Colonic mucosa (tissue), 4 donors: ENCODE results near the gene KCNIP4. TPM values are rescaled to one million over a fixed set of nuclear protein-coding genes. Genes with fewer than 3 reads are reported as not detected.

Source experiments
- DNase-seq: peaks from one replicate; pipeline ENCODE4 v3.0.0-alpha.2; 2020
- H3K27ac ChIP-seq: fragments of 200-600 bp; one replicate; pipeline ENCODE4 v1.8.0; 2021
- H3K27me3 ChIP-seq: fragments of 200-600 bp; one replicate; pipeline ENCODE4 v1.8.0; 2021
- H3K36me3 ChIP-seq: fragments of 200-600 bp; one replicate; pipeline ENCODE4 v1.8.0; 2021
- H3K4me1 ChIP-seq: fragments of 200-600 bp; one replicate; pipeline ENCODE4 v1.8.0; 2021; ENCODE audit warnings: mild to moderate bottlenecking
- H3K4me3 ChIP-seq: fragments of 200-600 bp; one replicate; pipeline ENCODE4 v1.8.0; 2021
- H3K9ac ChIP-seq, 2 donors: one replicate each; pipeline ENCODE4 v1.7.0; 2013; ENCODE audit warnings: control low read depth in 2 of 2, low read depth in 2 of 2, low read length in 2 of 2
- H3K9me3 ChIP-seq: fragments of 200-600 bp; one replicate; pipeline ENCODE4 v1.8.0; 2021
- intact Hi-C: fragments of 100-400 bp; cut with DNase I; formaldehyde crosslinking; loops from one replicate; pipeline ENCODE4 v1.14.1; 2022
- total RNA-seq, 2 donors: library from RNA; stranded (reverse); fragmentation: NEBNext Ultra II Directional in 1 of 2; extraction: Animal tissue kit (Norgen Biotek cat#: 25700) in 1 of 2; gene quantifications; one replicate each; pipeline ENCODE4 v1.2.1, GENCODE V29; 2021
- TF ChIP-seq, protein P1 (sequence below): fragments of 200-600 bp; IDR thresholded peaks from one replicate; pipeline ENCODE4 v1.8.0; 2022; ENCODE audit warnings: antibody characterized with exemption, mild to moderate bottlenecking
- donor health status: healthy.
- donor health status: DM: no; HTN: no; CAD: no.
- donor health status: DM: no; HTN: no; CAD: no.

The KCNIP4 gene
- total RNA-seq, 2 donors from 2014 or later: 0.67 to 1.2 TPM

DNA sequence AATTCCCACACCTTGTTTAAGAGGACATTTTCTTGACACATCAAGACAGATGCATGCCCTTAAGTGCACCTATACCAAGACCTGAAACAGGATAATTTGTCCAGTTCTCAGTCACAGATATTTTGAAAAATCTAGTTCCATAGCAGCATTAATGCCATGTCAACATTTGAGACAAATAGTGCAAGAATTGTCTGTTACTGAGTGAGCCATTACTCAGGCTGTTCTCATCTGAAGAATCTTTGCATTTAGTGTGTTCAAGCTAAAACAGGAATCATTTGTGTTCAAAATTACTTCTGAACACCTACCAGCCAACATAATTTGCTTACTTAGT is 354.9 kb downstream of the KCNIP4 start:
- Histone ChIP-seq H3K4me1 (no peaks in the 10 kb centered on the region), H3K27me3 (no peaks in the 10 kb centered on the region), H3K36me3 (no peaks in the 10 kb centered on the region), H3K27ac (no peak overlapping the region), H3K4me3 (no peak overlapping the region), H3K9me3 (no peaks in the 10 kb centered on the region), H3K9ac (no peak overlapping the region)
- DNase-seq: no peak
- intact Hi-C loops: no loop called here
- TF ChIP-seq, protein P1, sequence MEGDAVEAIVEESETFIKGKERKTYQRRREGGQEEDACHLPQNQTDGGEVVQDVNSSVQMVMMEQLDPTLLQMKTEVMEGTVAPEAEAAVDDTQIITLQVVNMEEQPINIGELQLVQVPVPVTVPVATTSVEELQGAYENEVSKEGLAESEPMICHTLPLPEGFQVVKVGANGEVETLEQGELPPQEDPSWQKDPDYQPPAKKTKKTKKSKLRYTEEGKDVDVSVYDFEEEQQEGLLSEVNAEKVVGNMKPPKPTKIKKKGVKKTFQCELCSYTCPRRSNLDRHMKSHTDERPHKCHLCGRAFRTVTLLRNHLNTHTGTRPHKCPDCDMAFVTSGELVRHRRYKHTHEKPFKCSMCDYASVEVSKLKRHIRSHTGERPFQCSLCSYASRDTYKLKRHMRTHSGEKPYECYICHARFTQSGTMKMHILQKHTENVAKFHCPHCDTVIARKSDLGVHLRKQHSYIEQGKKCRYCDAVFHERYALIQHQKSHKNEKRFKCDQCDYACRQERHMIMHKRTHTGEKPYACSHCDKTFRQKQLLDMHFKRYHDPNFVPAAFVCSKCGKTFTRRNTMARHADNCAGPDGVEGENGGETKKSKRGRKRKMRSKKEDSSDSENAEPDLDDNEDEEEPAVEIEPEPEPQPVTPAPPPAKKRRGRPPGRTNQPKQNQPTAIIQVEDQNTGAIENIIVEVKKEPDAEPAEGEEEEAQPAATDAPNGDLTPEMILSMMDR: no peak

DNA sequence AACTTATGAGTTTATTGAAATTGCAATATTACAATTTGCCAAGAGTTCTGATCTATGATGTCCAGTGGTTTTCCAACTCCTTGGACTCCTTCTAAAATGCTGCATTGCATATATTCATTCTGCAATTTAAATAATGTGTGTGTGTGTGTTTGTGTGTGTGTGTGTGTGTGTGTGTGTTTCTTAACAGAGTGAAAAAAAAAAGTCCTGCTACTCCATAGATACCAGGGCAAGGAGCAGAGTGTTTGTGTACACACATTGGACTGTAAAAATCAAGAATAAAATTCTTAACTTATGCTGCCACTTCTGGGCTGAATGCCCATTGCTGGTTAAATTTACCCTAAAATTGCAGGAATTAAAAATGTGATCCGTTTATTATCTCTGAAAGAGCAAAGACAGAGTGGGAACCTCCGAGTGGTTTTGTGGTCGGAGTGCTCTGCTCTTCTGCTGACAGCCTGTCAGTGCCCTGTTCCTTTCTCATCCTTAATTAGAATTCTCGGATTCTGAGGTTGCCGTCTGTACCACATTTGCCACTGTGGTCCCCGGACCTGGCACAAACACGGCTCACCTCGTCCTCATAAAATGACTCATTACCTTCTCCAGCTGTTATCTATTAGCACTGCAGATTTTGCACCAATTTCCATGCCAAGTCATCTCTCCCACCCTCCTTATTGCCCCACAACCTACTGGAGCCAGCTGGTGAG is 355.5 kb downstream of the KCNIP4 start:
- TF ChIP-seq, protein P1: no peak
- intact Hi-C loops: no loop called here
- H3K9me3 ChIP-seq: no peaks in the 10 kb centered on the region
- no peak overlapping the region for H3K9ac ChIP-seq
- H3K27ac ChIP-seq: no peak overlapping the region
- H3K4me3 ChIP-seq: no peak overlapping the region
- no peak for DNase-seq
- no peaks in the 10 kb centered on the region for H3K4me1 ChIP-seq
- no peaks in the 10 kb centered on the region for H3K36me3 ChIP-seq
- no peaks in the 10 kb centered on the region for H3K27me3 ChIP-seq

DNA sequence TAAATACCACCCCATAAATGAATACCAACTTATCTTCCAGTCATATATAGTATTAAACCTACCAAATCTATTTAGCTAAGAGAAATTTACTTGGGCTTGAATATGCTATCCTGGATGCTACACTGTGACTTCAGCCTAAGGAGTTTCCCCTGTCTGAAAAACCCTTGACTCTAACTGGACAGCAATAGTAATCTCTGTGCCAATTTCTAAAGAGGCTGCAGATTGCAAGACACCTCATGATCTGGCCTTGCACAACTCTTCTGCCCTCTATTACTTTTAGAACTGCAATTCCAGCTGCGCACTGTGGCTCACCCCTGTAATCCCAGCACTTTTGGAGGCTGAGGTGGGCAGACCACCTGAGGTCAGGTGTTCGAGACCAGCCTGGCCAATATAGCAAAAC is 371.5 kb downstream of the KCNIP4 start:
- TF ChIP-seq, protein P1: no peak
- no peak overlapping the region for H3K4me3 ChIP-seq
- no peak overlapping the region for H3K27ac ChIP-seq
- intact Hi-C loops: no loop called here
- no peak overlapping the region for H3K9ac ChIP-seq
- DNase-seq: no peak
- no peaks in the 10 kb centered on the region for H3K27me3 ChIP-seq
- H3K36me3 ChIP-seq: no peaks in the 10 kb centered on the region
- no peaks in the 10 kb centered on the region for H3K4me1 ChIP-seq
- no peaks in the 10 kb centered on the region for H3K9me3 ChIP-seq

DNA sequence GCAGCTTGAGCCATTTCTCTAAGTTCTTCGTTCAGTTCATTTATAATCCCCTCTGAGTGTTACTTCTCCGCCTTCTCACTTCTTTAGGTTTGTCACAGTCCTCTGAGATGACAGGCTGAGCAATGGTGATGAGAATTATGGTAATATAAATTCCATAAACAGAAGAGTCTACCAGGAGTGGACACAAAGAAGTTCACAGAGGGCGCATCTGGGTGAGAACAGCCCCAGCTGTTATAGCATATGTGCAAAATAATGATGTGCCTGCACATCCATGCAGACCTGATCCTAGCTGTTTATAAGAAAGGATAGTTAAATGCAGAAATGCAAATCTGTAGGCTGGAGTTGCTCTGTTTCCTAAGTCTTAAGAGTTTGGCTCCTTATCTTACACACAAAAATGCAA is 377.5 kb downstream of the KCNIP4 start:
- TF ChIP-seq, protein P1: no peak
- H3K36me3 ChIP-seq: no peaks in the 10 kb centered on the region
- no peaks in the 10 kb centered on the region for H3K4me1 ChIP-seq
- H3K27ac ChIP-seq: no peak overlapping the region
- H3K9me3 ChIP-seq: no peaks in the 10 kb centered on the region
- H3K4me3 ChIP-seq: no peak overlapping the region
- intact Hi-C loops: no loop called here
- H3K27me3 ChIP-seq: no peaks in the 10 kb centered on the region
- no peak for DNase-seq
- H3K9ac ChIP-seq: no peak overlapping the region

DNA sequence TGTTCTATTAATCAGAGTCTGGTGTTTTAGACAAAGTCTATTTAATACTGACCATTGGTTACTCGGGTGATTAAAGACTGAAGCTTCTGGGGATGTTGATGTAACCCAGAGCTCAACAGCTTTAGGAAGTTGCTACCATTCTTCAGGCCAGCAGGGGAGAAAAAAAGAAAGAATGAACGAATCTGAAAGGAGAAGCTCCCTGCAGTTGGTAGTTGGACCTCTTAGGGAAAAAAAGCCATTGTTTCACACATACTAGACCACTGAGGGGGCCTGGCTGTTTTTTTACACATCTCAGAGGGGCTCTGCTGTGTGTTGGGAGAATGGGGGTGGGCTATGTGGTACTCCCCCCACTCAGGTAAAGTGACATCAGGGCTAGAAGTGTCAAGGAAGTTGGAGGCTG is 378.9 kb downstream of the KCNIP4 start:
- TF ChIP-seq, protein P1: no peak
- no peak overlapping the region for H3K27ac ChIP-seq
- intact Hi-C loops: no loop called here
- H3K36me3 ChIP-seq: no peaks in the 10 kb centered on the region
- H3K27me3 ChIP-seq: no peaks in the 10 kb centered on the region
- H3K9ac ChIP-seq: no peak overlapping the region
- no peaks in the 10 kb centered on the region for H3K9me3 ChIP-seq
- DNase-seq: no peak
- H3K4me1 ChIP-seq: no peaks in the 10 kb centered on the region
- no peak overlapping the region for H3K4me3 ChIP-seq
